Dendritic cell treated with granulocyte-macrophage colony-stimulating factor and Interleukin-4, amounts not matched to agents 40 ng/mL and 50 ng/mL, for 4 days (primary cell): Measurements from ENCODE around the gene NAALAD2.
"Not testable (repeated sequence)": the region's sequence is repeated elsewhere in the genome, so short reads cannot be mapped to it uniquely, and the experiment has no call there.

Experiments
- H3K27ac Mint-ChIP-seq: one replicate; pipeline ENCODE4 v1.8.0; 2022; ENCODE audit warnings: mild to moderate bottlenecking, mixed read lengths
- H3K27me3 Mint-ChIP-seq: one replicate; pipeline ENCODE4 v1.8.0; 2022; ENCODE audit warnings: mild to moderate bottlenecking, mixed read lengths
- H3K36me3 Mint-ChIP-seq: one replicate; pipeline ENCODE4 v1.8.0; 2022; ENCODE audit warnings: low read depth, mixed read lengths
- H3K4me1 Mint-ChIP-seq: one replicate; pipeline ENCODE4 v1.8.0; 2022; ENCODE audit warnings: low read depth, mixed read lengths
- H3K4me3 Mint-ChIP-seq: one replicate; pipeline ENCODE4 v1.8.0; 2022; ENCODE audit warnings: mild to moderate bottlenecking, moderate library complexity, mixed read lengths
- H3K9me3 Mint-ChIP-seq: one replicate; pipeline ENCODE4 v1.8.0; 2022; ENCODE audit warnings: mixed read lengths
- intact Hi-C: fragments of 100-400 bp; cut with micrococcal nuclease; formaldehyde crosslinking; loops from one replicate; pipeline ENCODE4 v1.15.0; 2022

The NAALAD2 gene

DNA sequence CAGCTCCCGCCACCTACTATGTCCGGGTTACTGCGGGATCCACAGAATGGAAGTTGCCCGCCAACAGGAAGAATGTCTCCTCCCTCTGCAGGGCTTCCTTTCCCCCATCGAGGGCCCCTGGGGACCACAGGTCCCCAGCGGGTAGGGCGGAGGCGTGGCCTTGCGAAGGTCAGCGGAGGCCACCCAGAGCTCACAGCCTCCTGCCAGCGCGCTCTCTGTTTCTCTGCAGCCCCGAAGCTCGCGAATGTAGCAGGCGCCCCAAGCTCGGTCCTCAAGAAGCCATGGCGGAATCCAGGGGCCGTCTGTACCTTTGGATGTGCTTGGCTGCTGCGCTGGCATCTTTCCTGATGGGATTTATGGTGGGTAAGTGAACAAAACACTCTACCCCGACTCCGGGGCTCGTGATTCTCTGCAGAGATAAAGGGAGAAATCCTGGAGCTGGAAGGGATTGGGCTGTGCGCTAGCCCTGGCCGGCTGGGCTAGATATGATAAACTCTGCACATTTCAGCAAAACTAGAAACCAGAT is at the start of gene NAALAD2:
NAALAD2 (plus strand) TSS at position 186 of the 526 bp plus-strand sequence; CDS start at position 282, 96 bp downstream.
- H3K27me3 Mint-ChIP-seq, result peaks cover 31% of the 10 kb centered on the region

GRCh38 chr11:90085650-90086049 is 48.8 kb upstream of the NAALAD2 start, which contains the start of gene UBTFL1:
Gene UBTFL1, plus strand, starts transcription at chr11:90085950. Its CDS starts 0 bp downstream, at chr11:90085950.
- intact Hi-C loops, H3K27ac Mint-ChIP-seq, H3K36me3 Mint-ChIP-seq, H3K27me3 Mint-ChIP-seq, H3K9me3 Mint-ChIP-seq, H3K4me1 Mint-ChIP-seq, H3K4me3 Mint-ChIP-seq: not testable (repeated sequence)

More for the DNA sequence above, at the start of gene NAALAD2:
- no peak within 1 kb of the TSS for H3K27ac Mint-ChIP-seq
- intact Hi-C loops, result no loop called here
- H3K4me1 Mint-ChIP-seq, result peaks cover 11% of the 10 kb centered on the region
- no peaks in the 10 kb centered on the region for H3K36me3 Mint-ChIP-seq
- H3K9me3 Mint-ChIP-seq, result no peaks in the 10 kb centered on the region
- H3K4me3 Mint-ChIP-seq, result no peak within 1 kb of the TSS

GRCh38 chr11:90088731-90089130 is 45.7 kb upstream of the NAALAD2 start:
- H3K36me3 Mint-ChIP-seq, H3K27me3 Mint-ChIP-seq, intact Hi-C loops, H3K4me1 Mint-ChIP-seq, H3K4me3 Mint-ChIP-seq, H3K9me3 Mint-ChIP-seq, H3K27ac Mint-ChIP-seq: not testable (repeated sequence)

DNA sequence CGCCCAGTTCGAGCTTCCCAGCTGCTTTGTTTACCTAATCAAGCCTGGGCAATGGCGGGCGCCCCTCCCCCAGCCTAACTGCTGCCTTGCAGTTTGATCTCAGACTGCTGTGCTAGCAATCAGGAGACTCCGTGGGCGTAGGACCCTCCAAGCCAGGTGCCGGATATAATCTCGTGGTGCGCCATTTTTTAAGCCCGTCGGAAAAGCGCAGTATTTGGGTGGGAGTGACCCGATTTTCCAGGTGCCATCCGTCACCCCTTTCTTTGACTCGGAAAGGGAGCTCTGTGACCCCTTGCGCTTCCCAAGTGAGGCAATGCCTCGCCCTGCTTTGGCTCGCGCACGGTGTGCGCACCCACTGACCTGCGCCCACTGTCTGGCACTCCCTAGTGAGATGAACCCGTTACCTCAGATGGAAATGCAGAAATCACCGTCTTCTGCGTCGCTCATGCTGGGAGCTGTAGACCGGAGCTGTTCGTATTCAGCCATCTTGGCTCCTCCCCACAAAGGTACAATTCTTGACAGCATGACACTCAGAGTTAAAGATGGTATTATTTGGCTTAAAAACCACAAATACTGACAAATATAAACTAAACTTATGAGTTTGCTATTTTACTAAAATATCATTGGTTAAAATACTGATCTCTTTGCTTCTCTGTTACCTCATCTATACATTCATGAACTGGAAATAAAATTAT is 39.1 kb upstream of the NAALAD2 start:
- H3K4me3 Mint-ChIP-seq, H3K9me3 Mint-ChIP-seq, H3K27ac Mint-ChIP-seq, intact Hi-C loops, H3K36me3 Mint-ChIP-seq, H3K4me1 Mint-ChIP-seq, H3K27me3 Mint-ChIP-seq: not testable (repeated sequence)

GRCh38 chr11:90098261-90098660 is 36.2 kb upstream of the NAALAD2 start:
- H3K4me1 Mint-ChIP-seq, intact Hi-C loops, H3K9me3 Mint-ChIP-seq: not testable (repeated sequence)

GRCh38 chr11:90100431-90100830 is 34.0 kb upstream of the NAALAD2 start:
- Mint-ChIP-seq H3K4me1 (no peaks in the 10 kb centered on the region), H3K9me3 (no peaks in the 10 kb centered on the region), H3K36me3 (no peaks in the 10 kb centered on the region), H3K27me3 (no peaks in the 10 kb centered on the region), H3K4me3 (no peak overlapping the region), H3K27ac (no peak overlapping the region)
- intact Hi-C loops, result no loop called here

More at GRCh38 chr11:90098261-90098660, 36.2 kb upstream of the NAALAD2 start:
- H3K36me3 Mint-ChIP-seq, H3K27ac Mint-ChIP-seq, H3K27me3 Mint-ChIP-seq, H3K4me3 Mint-ChIP-seq: not testable (repeated sequence)

DNA sequence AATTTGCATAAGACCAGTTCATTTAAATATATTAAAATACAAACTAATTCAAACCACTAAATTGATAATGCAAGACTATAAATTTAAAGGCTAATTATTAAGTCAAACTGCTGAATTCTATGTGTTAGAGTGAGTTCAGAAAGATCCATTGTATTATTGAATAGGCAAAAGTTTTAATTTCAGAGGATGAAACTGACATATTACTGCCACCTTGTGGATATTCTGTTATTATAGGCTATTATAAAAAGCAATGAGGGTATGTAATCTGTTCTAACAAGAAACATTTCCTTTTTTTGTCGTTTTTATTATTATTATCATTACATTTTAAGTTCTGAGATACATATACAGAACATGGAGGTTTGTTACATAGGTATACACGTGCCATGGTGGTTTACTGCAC is 20.9 kb upstream of the NAALAD2 start:
- no peak overlapping the region for H3K4me3 Mint-ChIP-seq
- H3K4me1 Mint-ChIP-seq, result no peaks in the 10 kb centered on the region
- no peaks in the 10 kb centered on the region for H3K27me3 Mint-ChIP-seq
- intact Hi-C loops, result no loop called here
- no peaks in the 10 kb centered on the region for H3K36me3 Mint-ChIP-seq
- H3K9me3 Mint-ChIP-seq, result no peaks in the 10 kb centered on the region
- H3K27ac Mint-ChIP-seq, result no peak overlapping the region

GRCh38 chr11:90120191-90120590 is 14.3 kb upstream of the NAALAD2 start:
- intact Hi-C loops, result no loop called here
- H3K27ac Mint-ChIP-seq, result no peak overlapping the region
- H3K4me1 Mint-ChIP-seq, result no peaks in the 10 kb centered on the region
- no peaks in the 10 kb centered on the region for H3K9me3 Mint-ChIP-seq
- no peak overlapping the region for H3K4me3 Mint-ChIP-seq
- H3K27me3 Mint-ChIP-seq, result no peaks in the 10 kb centered on the region
- H3K36me3 Mint-ChIP-seq, result no peaks in the 10 kb centered on the region

DNA sequence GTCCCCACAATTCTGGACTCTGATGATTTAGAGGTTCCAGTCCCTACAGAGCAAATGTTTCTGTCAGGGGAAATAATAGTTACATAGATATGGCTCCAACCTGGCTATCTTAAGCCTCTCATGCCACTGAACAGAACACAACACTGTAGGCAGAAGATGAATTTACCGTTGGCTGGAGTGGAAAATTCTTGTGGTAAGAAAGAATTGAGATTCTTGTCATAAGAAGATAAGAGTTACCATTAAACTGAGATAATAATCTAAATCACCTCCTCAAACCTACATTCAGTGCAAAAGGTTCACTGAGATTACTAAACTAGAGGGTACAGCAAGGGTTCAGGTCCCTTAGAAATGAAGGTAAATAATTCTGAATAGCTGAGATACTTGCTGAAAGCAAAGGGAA is 10.1 kb upstream of the NAALAD2 start:
- Mint-ChIP-seq H3K36me3 (no peaks in the 10 kb centered on the region), H3K4me3 (no peak overlapping the region), H3K27ac (no peak overlapping the region), H3K9me3 (no peaks in the 10 kb centered on the region), H3K4me1 (no peaks in the 10 kb centered on the region), H3K27me3 (no peaks in the 10 kb centered on the region)
- intact Hi-C loops, result no loop called here

DNA sequence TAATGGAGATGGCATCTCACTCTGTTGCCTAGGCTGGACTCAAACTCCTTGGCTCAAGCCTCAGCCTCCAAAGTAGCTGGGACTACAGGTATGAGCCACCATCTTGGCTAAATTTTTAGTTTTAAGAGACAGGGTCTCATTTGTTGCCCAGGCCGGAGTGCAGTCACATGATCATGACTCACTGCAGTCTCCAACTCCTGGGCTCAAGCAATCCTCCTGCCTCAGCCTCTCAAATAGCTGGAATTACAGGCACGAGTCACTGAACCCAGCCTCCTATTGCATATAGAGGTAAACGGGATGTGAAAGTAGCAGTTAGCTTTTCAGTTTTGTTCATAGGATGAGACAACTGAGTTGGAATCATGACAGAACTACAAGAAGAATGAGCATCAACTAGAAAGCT is 9.5 kb upstream of the NAALAD2 start:
- Mint-ChIP-seq H3K36me3 (no peaks in the 10 kb centered on the region), H3K27ac (no peak overlapping the region), H3K9me3 (no peaks in the 10 kb centered on the region), H3K27me3 (no peaks in the 10 kb centered on the region), H3K4me3 (no peak overlapping the region), H3K4me1 (no peaks in the 10 kb centered on the region)
- intact Hi-C loops, result no loop called here

DNA sequence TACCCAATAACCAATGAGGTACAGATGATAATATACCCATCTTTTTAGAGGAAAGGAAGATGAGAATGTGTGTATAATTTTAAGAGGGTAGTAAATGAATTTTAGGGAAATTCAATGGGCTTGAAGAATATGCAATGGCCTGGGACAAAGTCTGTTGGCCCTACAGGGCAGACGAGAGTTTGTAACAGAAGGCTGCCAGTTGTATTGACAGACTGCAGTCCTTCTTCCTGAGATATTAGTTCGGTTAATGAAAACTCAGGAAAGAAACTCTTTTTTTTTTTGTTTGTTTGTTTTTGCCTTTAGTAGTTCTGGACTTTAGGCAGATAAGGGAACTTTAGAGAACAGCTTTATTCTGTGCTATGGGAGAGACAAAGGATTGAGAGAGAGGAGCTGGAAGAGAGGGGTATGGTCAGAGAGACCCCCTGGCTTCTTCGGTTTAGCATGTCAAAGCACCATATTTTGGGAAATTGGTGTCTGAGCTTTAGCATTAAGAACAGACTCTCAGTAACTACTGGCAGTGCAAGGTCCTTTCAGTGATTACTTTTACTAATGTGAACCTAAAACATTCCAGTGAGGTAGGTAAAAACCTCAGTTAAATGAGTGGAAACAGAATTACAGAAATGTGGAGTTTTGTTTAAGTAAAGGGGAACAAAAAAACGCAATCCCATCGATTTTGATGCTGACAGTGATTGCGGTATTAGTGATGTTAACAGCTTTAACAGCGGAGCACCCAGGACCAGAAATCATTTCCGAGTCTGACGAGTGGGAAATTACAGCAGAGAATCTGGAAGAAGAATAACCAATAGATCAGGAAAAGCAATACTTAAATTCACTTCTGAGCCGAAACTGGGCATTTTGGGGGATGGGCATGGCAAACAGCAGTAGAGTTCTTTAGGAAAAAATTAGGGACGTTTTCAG is 644 bp upstream of the NAALAD2 start:
- Mint-ChIP-seq H3K27ac (no peak overlapping the region), H3K27me3 (peaks cover 31% of the 10 kb centered on the region), H3K4me3 (no peak overlapping the region), H3K9me3 (no peaks in the 10 kb centered on the region), H3K36me3 (no peaks in the 10 kb centered on the region), H3K4me1 (peaks cover 11% of the 10 kb centered on the region)
- intact Hi-C loops, result no loop called here

DNA sequence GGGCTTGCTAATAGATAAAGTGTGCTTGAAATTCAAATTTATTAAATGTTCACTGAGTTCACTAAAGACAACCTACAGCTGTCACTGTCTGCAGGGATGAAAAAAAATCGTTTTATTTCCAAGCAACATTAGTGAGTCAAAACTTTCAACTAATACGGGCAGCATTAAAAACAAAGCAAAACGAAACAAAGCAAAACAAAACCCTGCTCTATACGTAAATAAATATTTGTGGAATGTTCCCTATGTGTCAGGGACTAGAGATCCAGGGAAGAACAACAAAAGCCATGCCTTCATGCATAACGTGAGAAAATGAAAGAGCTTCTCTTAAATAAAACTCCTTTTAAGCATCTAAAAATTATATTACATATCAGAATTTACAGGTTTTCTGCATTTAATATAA is 553 bp downstream of the NAALAD2 start:
- Mint-ChIP-seq H3K36me3 (no peaks in the 10 kb centered on the region), H3K9me3 (no peaks in the 10 kb centered on the region), H3K4me3 (no peak overlapping the region), H3K27me3 (peaks cover 31% of the 10 kb centered on the region), H3K4me1 (peaks cover 11% of the 10 kb centered on the region), H3K27ac (no peak overlapping the region)
- intact Hi-C loops, result no loop called here

DNA sequence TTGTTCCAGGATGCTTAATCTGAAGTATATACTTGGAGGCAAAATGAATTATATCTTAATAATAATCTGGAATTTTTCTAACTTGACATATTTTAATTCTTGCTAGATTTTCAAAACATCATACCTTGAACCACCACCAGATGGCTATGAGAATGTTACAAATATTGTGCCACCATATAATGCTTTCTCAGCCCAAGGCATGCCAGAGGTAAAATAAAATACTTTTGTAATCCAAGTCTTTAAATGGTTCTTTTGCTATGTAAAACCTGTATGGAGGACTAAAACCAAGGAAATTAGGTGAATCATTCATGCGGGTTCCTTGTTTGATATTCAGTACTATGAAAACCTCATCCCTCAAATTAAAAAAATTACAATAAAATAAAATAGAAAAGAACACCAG is 14.4 kb downstream of the NAALAD2 start:
- H3K9me3 Mint-ChIP-seq, result no peaks in the 10 kb centered on the region
- H3K4me1 Mint-ChIP-seq, result no peaks in the 10 kb centered on the region
- no peaks in the 10 kb centered on the region for H3K27me3 Mint-ChIP-seq
- no peak overlapping the region for H3K4me3 Mint-ChIP-seq
- intact Hi-C loops, result no loop called here
- H3K27ac Mint-ChIP-seq, result no peak overlapping the region
- H3K36me3 Mint-ChIP-seq, result no peaks in the 10 kb centered on the region

DNA sequence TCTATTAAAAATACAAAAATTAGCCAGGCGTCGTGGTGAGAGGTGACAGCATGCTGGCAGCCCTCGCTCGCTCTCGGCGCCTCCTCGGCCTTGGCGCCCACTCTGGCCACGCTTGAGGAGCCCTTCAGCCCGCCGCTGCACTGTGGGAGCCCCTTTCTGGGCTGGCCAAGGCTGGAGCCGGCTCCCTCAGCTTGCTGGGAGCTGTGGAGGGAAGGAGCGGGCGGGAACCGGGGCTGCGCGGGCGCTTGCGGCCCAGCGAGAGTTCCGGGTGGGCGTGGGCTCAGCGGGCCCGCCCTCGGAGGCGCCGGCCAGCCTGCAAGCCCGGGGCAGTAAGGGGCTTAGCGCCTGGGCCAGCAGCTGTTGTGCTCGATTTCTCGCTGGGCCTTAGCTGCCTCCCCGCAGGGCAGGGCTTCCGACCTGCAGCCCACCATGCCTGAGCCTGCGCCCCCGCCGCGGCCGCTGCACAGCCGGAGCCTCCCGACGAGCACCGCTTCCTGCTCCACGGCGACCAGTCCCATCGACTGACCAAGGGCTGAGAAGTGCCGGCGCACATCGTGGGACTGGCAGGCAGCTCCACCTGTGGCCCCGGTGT is 32.6 kb downstream of the NAALAD2 start:
- H3K36me3 Mint-ChIP-seq, H3K27me3 Mint-ChIP-seq, intact Hi-C loops, H3K9me3 Mint-ChIP-seq, H3K4me1 Mint-ChIP-seq, H3K27ac Mint-ChIP-seq, H3K4me3 Mint-ChIP-seq: not testable (repeated sequence)
